Activated naive CD4-positive, alpha-beta T cell (primary cell): ENCODE results near the gene TLL2.

Experiments
- DNase-seq, 4 experiments: peaks; one replicate each; lab custom pipeline; 2025; lab: John Stamatoyannopoulos, UW

The TLL2 gene

GRCh38 chr10:96319754-96320474 lies 193.8 kb downstream of the TLL2 start:
- no peak for DNase-seq

- DNase-seq: no peak
Observed at GRCh38 chr10:96317067-96317833, 196.5 kb downstream of the TLL2 start.
